H1 (cell line): Measurements from ENCODE around the gene TGFB1. TPM values are rescaled to one million over a fixed set of nuclear protein-coding genes. Genes with fewer than 3 reads are reported as not detected.

Experiments
- CTCF ChIA-PET: fragments of 300-600 bp; sonication (Branson Sonifier 250); formaldehyde crosslinking; loops from one replicate; lab custom pipeline; 2021; ENCODE audit not compliant: partially characterized antibody; lab: Charles Lee
- POLR2A ChIA-PET: fragments of 300-600 bp; sonication (Branson Sonifier 250); formaldehyde crosslinking; loops from one replicate; lab custom pipeline; 2021; ENCODE audit warnings: inconsistent platforms; ENCODE audit not compliant: partially characterized antibody; lab: Charles Lee
- DNase-seq, 2 experiments: peaks; one replicate each; pipeline versions ENCODE4 v3.0.0 to v3.0.0-alpha.2; 2010 to 2022; ENCODE audit warnings: low spot score in 2 of 2, low read depth in 1 of 2, mixed read lengths in 1 of 2
- FAIRE-seq: peaks from 2 replicates; lab custom pipeline; 2011; peaks lifted over from hg19 to GRCh38; lab: Jason Lieb, UNC
- H2AFZ ChIP-seq: 2 replicates; pipeline ENCODE4 v1.8.1; 2012; ENCODE audit warnings: low read length, inconsistent platforms
- H2AK5ac ChIP-seq: 2 replicates; pipeline ENCODE4 v1.6.1; 2013; ENCODE audit warnings: low read depth, low read length
- H2BK120ac ChIP-seq: replicated peaks from 2 replicates; pipeline ENCODE3; 2013; ENCODE audit warnings: low read depth, low read length, inconsistent platforms
- H2BK12ac ChIP-seq: 2 replicates; pipeline ENCODE4 v1.6.1; 2013; ENCODE audit warnings: low read depth, low read length
- H2BK15ac ChIP-seq: 2 replicates; pipeline ENCODE4 v1.6.1; 2013; ENCODE audit warnings: low read length
- H2BK20ac ChIP-seq: 2 replicates; pipeline ENCODE4 v1.6.1; 2013; ENCODE audit warnings: low read length
- H2BK5ac ChIP-seq: 2 replicates; pipeline ENCODE4 v1.6.1; 2013; ENCODE audit warnings: low read depth, low read length
- H3K14ac ChIP-seq: 2 replicates; pipeline ENCODE4 v1.6.1; 2013; ENCODE audit warnings: inconsistent platforms; ENCODE audit not compliant: insufficient read length
- H3K18ac ChIP-seq: 2 replicates; pipeline ENCODE4 v1.6.1; 2013; ENCODE audit warnings: low read length; ENCODE audit errors: extremely low read depth
- H3K23ac ChIP-seq: 2 replicates; pipeline ENCODE4 v1.6.1; 2013; ENCODE audit warnings: inconsistent platforms; ENCODE audit not compliant: insufficient read length
- H3K23me2 ChIP-seq: 2 replicates; pipeline ENCODE4 v1.6.1; 2013; ENCODE audit warnings: low read depth, low read length
- H3K27ac ChIP-seq: 2 replicates; pipeline ENCODE4 v1.6.1; 2011; ENCODE audit warnings: low read depth, low read length, inconsistent platforms
- H3K27me3 ChIP-seq, 4 experiments: replicated peaks in 1 of 4; 1 replicate in 1 of 4; 2 replicates in 3 of 4; pipeline versions ENCODE4 v1.6.1 to v1.8.1; 2011 to 2013; ENCODE audit warnings: low read length in 3 of 4, mild to moderate bottlenecking in 3 of 4, inconsistent platforms in 2 of 4, mixed read lengths in 2 of 4, moderate library complexity in 1 of 4; ENCODE audit not compliant: control insufficient read depth in 3 of 4, insufficient read depth in 3 of 4; ENCODE audit errors: extremely low read depth in 1 of 4
- H3K36me3 ChIP-seq, 4 experiments: 2 replicates each; pipeline versions ENCODE4 v1.6.1 to v1.8.1; 2011 to 2013; ENCODE audit warnings: mild to moderate bottlenecking in 4 of 4, low read length in 3 of 4, moderate library complexity in 2 of 4, control low read depth in 1 of 4, inconsistent platforms in 1 of 4; ENCODE audit not compliant: insufficient read depth in 4 of 4, control insufficient read depth in 2 of 4
- H3K4ac ChIP-seq: replicated peaks from 2 replicates; pipeline ENCODE3; 2013; ENCODE audit warnings: low read length, low read depth, mixed read lengths, inconsistent platforms; ENCODE audit not compliant: insufficient read length
- H3K4me1 ChIP-seq, 4 experiments: replicated peaks in 1 of 4; 1 replicate in 1 of 4; 2 replicates in 3 of 4; pipeline versions ENCODE4 v1.6.1 to v1.8.1; 2011 to 2013; ENCODE audit warnings: low read length in 3 of 4, inconsistent platforms in 2 of 4, mixed read lengths in 1 of 4; ENCODE audit not compliant: insufficient read depth in 4 of 4, control insufficient read depth in 3 of 4
- H3K4me2 ChIP-seq, 2 experiments: 2 replicates each; pipeline versions ENCODE4 v1.6.1 to v1.8.1; 2011 to 2013; ENCODE audit warnings: low read depth in 2 of 2, low read length in 2 of 2, control low read depth in 1 of 2, inconsistent platforms in 1 of 2, mild to moderate bottlenecking in 1 of 2; ENCODE audit not compliant: insufficient read depth in 1 of 2
- H3K4me3 ChIP-seq, 4 experiments: fragments of 200-600, 300-600 bp in 1 of 4; sonication (generic), shearing (Covaris generic), sonication (Bioruptor Twin) in 1 of 4; 2 replicates each; pipeline versions ENCODE4 v1.5.1 to v1.8.1; 2011 to 2016; ENCODE audit warnings: low read length in 4 of 4, low read depth in 3 of 4, control low read depth in 2 of 4, inconsistent platforms in 2 of 4, mild to moderate bottlenecking in 2 of 4, mixed read lengths in 1 of 4, moderate library complexity in 1 of 4; ENCODE audit not compliant: insufficient read depth in 2 of 4; ENCODE audit errors: extremely low read depth in 1 of 4
- H3K56ac ChIP-seq: replicated peaks from 2 replicates; pipeline ENCODE3; 2013; ENCODE audit warnings: low read depth, mild to moderate bottlenecking, mixed read lengths, low read length, inconsistent platforms; ENCODE audit not compliant: insufficient read length
- H3K79me1 ChIP-seq: 2 replicates; pipeline ENCODE4 v1.6.1; 2013; ENCODE audit warnings: low read depth, low read length, control low read depth
- H3K79me2 ChIP-seq, 2 experiments: 2 replicates each; pipeline versions ENCODE4 v1.6.1 to v1.8.1; 2012 to 2013; ENCODE audit warnings: low read length in 2 of 2, mild to moderate bottlenecking in 2 of 2, inconsistent platforms in 1 of 2; ENCODE audit not compliant: insufficient read depth in 2 of 2, control insufficient read depth in 1 of 2
- H3K9ac ChIP-seq, 4 experiments: replicated peaks in 1 of 4; 1 replicate in 1 of 4; 2 replicates in 3 of 4; pipeline versions ENCODE4 v1.6.1 to v1.8.1; 2011 to 2013; ENCODE audit warnings: low read depth in 3 of 4, low read length in 3 of 4, control low read depth in 2 of 4, mild to moderate bottlenecking in 2 of 4, moderate library complexity in 2 of 4, inconsistent platforms in 1 of 4; ENCODE audit errors: extremely low read depth in 1 of 4
- H3K9me3 ChIP-seq, 2 experiments: 2 replicates each; pipeline versions ENCODE4 v1.6.1 to v1.8.1; 2012 to 2013; ENCODE audit warnings: mild to moderate bottlenecking in 2 of 2, moderate library complexity in 2 of 2, control low read depth in 1 of 2, inconsistent platforms in 1 of 2, low read depth in 1 of 2, low read length in 1 of 2, mixed read lengths in 1 of 2; ENCODE audit not compliant: insufficient read depth in 2 of 2
- H4K20me1 ChIP-seq, 2 experiments: replicated peaks in 1 of 2; 2 replicates each; pipeline versions ENCODE3 to v1.8.1; 2011 to 2013; ENCODE audit warnings: inconsistent platforms in 2 of 2, low read length in 2 of 2, mild to moderate bottlenecking in 1 of 2; ENCODE audit not compliant: insufficient read depth in 2 of 2, control insufficient read depth in 1 of 2
- H4K5ac ChIP-seq: 2 replicates; pipeline ENCODE4 v1.6.1; 2013; ENCODE audit warnings: low read length, low read depth, mixed read lengths, inconsistent platforms; ENCODE audit not compliant: insufficient read length
- H4K8ac ChIP-seq: 2 replicates; pipeline ENCODE4 v1.8.0; 2013; ENCODE audit warnings: mild to moderate bottlenecking, moderate library complexity, low read length, inconsistent platforms; ENCODE audit not compliant: insufficient read depth; ENCODE audit errors: extremely low read depth
- H4K91ac ChIP-seq: replicated peaks from 2 replicates; pipeline ENCODE3; 2013; ENCODE audit warnings: low read length, mixed read lengths, inconsistent platforms; ENCODE audit not compliant: insufficient read length
- BRCA1 ChIP-seq: IDR thresholded peaks from 2 replicates; pipeline ENCODE4 v1.6.1; 2012; ENCODE audit warnings: low read depth, low read length, improper control_type of control experiment
- CHD1 ChIP-seq: IDR thresholded peaks from 2 replicates; pipeline ENCODE4 v1.6.1; 2012; ENCODE audit warnings: low read depth, low read length, improper control_type of control experiment
- TBP ChIP-seq: IDR thresholded peaks from 2 replicates; pipeline ENCODE4 v1.6.1; 2011; ENCODE audit warnings: low read depth, low read length, improper control_type of control experiment
- WGBS, 2 experiments: shearing (Covaris generic) in 1 of 2; methylation state at CpG; one replicate each; pipeline versions ENCODE4 v1.1.6 to v1.1.7; 2013 to 2015; ENCODE audit warnings: low lambda C conversion rate in 2 of 2, mixed read lengths in 2 of 2, inconsistent platforms in 1 of 2, low coverage in 1 of 2, missing lambda C conversion rate in 1 of 2; ENCODE audit not compliant: insufficient replicate concordance in 2 of 2, insufficient coverage in 1 of 2, insufficient read length in 1 of 2; ENCODE audit errors: extremely low coverage in 1 of 2, missing lambda C conversion rate in 1 of 2; 5-methylcytosine and 5-hydroxymethylcytosine counted together
- polyA plus RNA-seq, 7 experiments: library from polyadenylated mRNA; depleted of rRNA in 3 of 7; stranded (reverse) in 5 of 7; unstranded in 2 of 7; fragments of >200 nt in 5 of 7; fragments of 200-250 nt in 2 of 7; gene quantifications; 1 replicate in 5 of 7; 2 replicates in 1 of 7; 4 replicates in 1 of 7; pipeline versions ENCODE4 v1.2.1 to v1.2.3, GENCODE V29; 2011 to 2013; ENCODE audit warnings: missing spikeins in 2 of 7, mixed read lengths in 2 of 7
- total RNA-seq: library from RNA; stranded (reverse); fragmentation: NEBNext Ultra II Directional; extraction: Animal tissue kit (Norgen Biotek cat#: 25700); gene quantifications from 2 replicates; pipeline ENCODE4 v1.2.1, GENCODE V29; 2021
- TF ChIP-seq, protein P1 (sequence below): IDR thresholded peaks from 2 replicates; pipeline ENCODE4 v1.6.1; 2012; ENCODE audit warnings: inconsistent platforms
- TF ChIP-seq, protein P2 (sequence below), 3 experiments: IDR thresholded peaks; 1 replicate in 2 of 3; 2 replicates in 1 of 3; pipeline versions ENCODE4 v1.5.1 to v1.6.1; 2011; ENCODE audit warnings: low read length in 3 of 3, mild to moderate bottlenecking in 3 of 3, inconsistent platforms in 2 of 3, low read depth in 1 of 3, moderate library complexity in 1 of 3; ENCODE audit not compliant: insufficient read depth in 1 of 3; ENCODE audit errors: control extremely low read depth in 1 of 3

Gene TGFB1
- total and polyA plus RNA-seq, 2 of the 8 experiments (the other 6 are each of a cell fraction or from before 2014, with no cell fraction given): 1.7 to 10.6 TPM

DNA sequence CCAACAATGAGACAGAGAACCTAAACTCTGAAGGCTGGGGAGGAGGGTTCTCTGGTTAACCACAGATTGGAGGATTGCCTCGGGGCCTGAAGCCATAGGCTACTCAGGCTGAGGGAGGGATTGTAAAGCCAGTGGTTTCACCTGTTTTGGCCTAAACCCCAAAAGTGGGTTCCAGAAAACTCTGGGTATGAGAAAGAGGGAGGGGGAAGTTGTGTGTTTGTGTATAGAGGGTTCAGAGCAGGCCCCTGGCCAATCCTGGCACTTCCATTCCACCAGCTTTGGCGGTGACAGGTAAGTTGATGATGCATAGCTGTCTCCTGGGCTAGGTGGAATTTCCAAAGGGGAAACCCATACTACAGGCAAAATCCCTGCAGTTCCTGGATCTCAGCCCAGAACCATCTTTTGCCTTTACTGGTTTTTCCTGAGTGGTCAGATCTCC, 57.3 kb downstream of the TGFB1 start:
- POLR2A ChIA-PET: interaction anchor here (22.6 to 38.6 kb wide), 2 partner anchors 7 to 16 kb away, joined by 579 read pairs; partner anchors contain the start of genes CCDC97 and HNRNPUL1
- Histone ChIP-seq H3K27ac (no peak overlapping the region), H3K56ac (no peak overlapping the region), H3K4me2 (no peak overlapping the region), H4K91ac (no peak overlapping the region), H4K8ac (no peak overlapping the region), H3K4ac (no peak overlapping the region), H3K79me2 (no peaks in the 10 kb centered on the region), H4K5ac (no peak overlapping the region), H2BK5ac (no peak overlapping the region), H4K20me1 (peaks cover 13 to 26% of the 10 kb centered on the region in 2 experiments), H3K4me1 (no peaks in the 10 kb centered on the region), H3K9me3 (no peaks in the 10 kb centered on the region)
- WGBS, 2 experiments: 94% methylated on average over 2 of the region's 2 CpGs; no CpG with 5 or more reads in 1 of the 2 experiments
- no peak for DNase-seq
- TF ChIP-seq BRCA1: no peak
- TF ChIP-seq CHD1: no peak
- no peak for TF ChIP-seq TBP
- TF ChIP-seq, protein P1, sequence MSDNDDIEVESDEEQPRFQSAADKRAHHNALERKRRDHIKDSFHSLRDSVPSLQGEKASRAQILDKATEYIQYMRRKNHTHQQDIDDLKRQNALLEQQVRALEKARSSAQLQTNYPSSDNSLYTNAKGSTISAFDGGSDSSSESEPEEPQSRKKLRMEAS: no peak
- TF ChIP-seq, protein P2, sequence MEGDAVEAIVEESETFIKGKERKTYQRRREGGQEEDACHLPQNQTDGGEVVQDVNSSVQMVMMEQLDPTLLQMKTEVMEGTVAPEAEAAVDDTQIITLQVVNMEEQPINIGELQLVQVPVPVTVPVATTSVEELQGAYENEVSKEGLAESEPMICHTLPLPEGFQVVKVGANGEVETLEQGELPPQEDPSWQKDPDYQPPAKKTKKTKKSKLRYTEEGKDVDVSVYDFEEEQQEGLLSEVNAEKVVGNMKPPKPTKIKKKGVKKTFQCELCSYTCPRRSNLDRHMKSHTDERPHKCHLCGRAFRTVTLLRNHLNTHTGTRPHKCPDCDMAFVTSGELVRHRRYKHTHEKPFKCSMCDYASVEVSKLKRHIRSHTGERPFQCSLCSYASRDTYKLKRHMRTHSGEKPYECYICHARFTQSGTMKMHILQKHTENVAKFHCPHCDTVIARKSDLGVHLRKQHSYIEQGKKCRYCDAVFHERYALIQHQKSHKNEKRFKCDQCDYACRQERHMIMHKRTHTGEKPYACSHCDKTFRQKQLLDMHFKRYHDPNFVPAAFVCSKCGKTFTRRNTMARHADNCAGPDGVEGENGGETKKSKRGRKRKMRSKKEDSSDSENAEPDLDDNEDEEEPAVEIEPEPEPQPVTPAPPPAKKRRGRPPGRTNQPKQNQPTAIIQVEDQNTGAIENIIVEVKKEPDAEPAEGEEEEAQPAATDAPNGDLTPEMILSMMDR (IDR thresholded peaks at IDR 0.05; ENCODE audit: control extremely low read depth in 1 of 3, insufficient read depth in 1 of 3, low read depth in 1 of 3, low read length in 3 of 3): no peak
- TF ChIP-seq, all 59 proteins: peak for 0
- no peak overlapping the region for H2BK15ac ChIP-seq
- H2BK120ac ChIP-seq: no peak overlapping the region
- no peak overlapping the region for H2BK12ac ChIP-seq
- no peak overlapping the region for H3K18ac ChIP-seq
- no peak for FAIRE-seq
- H3K36me3 ChIP-seq: peaks cover 75 to 100% (median 98%) of the 10 kb centered on the region in 4 experiments
- no peak overlapping the region for H3K23ac ChIP-seq
- H3K9ac ChIP-seq: no peak overlapping the region
- CTCF ChIA-PET: interaction anchor here (7.8 kb wide), 1 partner anchor 10 kb away, joined by 63 read pairs; no protein-coding TSS in a partner anchor
- peaks cover 2% of the 10 kb centered on the region; the same call in 1 of the 2 replicates for H3K79me1 ChIP-seq
- no peak overlapping the region for H3K4me3 ChIP-seq
- no peak overlapping the region for H2BK20ac ChIP-seq
- no peaks in the 10 kb centered on the region for H3K27me3 ChIP-seq
- no peak overlapping the region for H2AK5ac ChIP-seq
- no peak overlapping the region for H2AFZ ChIP-seq
- no peaks in the 10 kb centered on the region for H3K23me2 ChIP-seq
- no peak overlapping the region for H3K14ac ChIP-seq
